ENCODE measurements around the gene TRPC4. TPM values are rescaled to one million over a fixed set of nuclear protein-coding genes. Genes with fewer than 3 reads are reported as not detected.

TRPC4 gene
- total RNA-seq, 2 donors from 2014 or later = not detected

DNA sequence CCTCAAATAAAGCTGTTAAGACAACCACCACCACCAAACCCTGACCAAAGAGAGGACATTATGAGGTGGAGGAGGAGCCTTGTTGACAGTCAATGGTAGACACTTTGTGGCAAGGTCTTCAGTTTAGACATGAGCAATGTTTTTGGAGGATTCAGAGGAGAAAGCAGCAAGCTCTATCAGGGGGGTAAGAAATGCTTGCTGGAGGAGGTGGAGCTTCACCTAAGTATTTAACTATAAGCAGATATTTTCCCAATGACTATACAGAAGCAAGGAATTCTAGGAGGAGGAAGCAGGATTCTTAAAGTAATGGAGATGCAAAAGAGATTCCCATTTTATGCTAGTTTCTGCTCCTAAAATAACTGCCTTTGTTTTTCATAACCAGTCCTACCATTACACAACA is 74.2 kb downstream of the TRPC4 start:
- no peaks in the 10 kb centered on the region for H3K36me3 Mint-ChIP-seq (ENCODE audit: low read depth)
- no peaks in the 10 kb centered on the region for H3K9me3 ChIP-seq (ENCODE audit: control insufficient read depth, low read length, poor library complexity, severe bottlenecking)
- H3K4me3 Mint-ChIP-seq = no peak overlapping the region
- DNase-seq (no peak), ATAC-seq (no peak)
- no peaks in the 10 kb centered on the region for H3K27me3 Mint-ChIP-seq
- H3K27ac Mint-ChIP-seq = no peak overlapping the region
- no peaks in the 10 kb centered on the region for H3K4me1 Mint-ChIP-seq

DNA sequence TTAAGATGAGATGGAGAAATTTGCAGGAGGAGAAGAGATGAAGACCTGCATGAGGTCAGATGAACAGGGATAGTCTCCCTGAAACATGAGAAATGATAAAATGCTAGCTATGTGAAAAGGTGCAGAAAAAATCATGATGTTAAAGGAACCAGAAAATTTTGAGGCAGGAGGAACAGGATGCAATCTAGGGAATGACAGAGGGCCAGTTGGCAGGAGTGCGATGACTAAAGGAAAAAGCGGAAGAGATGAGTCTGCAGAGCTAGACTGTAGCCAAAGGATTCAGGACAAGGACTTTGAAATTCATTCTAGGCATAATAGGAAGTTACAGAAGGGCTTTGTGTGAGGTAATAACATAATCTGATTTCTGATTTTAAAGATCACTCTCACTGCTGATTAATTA is 77.9 kb downstream of the TRPC4 start:
- Mint-ChIP-seq H3K36me3 (ENCODE audit: low read depth) (no peaks in the 10 kb centered on the region), H3K4me1 (no peaks in the 10 kb centered on the region), H3K4me3 (no peak overlapping the region), H3K27me3 (no peaks in the 10 kb centered on the region), H3K27ac (no peak overlapping the region)
- H3K9me3 ChIP-seq (ENCODE audit: control insufficient read depth, low read length, poor library complexity, severe bottlenecking) = no peaks in the 10 kb centered on the region
- ATAC-seq (no peak), DNase-seq (no peak)

DNA sequence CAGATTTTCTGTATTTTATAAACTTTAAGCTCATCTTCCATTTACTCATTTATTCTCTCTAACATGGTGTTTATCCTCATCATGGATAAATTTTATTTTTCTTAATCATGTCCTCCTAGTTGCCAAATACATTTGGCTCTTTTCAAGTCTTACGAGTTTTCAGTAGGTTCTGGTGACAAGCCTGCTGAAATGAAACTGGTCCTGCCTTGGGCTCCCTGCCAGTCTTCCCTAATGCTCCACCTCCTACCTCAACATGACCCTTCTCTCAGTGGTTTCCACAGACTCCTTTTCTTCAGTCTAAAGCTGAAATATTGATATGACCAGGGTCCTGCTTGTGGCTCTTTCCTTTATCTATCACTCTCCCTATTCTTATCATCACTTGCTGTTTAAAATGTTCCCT is 81.2 kb downstream of the TRPC4 start:
- H3K4me3 Mint-ChIP-seq = no peak overlapping the region
- ATAC-seq (no peak), DNase-seq (no peak)
- H3K36me3 Mint-ChIP-seq (ENCODE audit: low read depth) = no peaks in the 10 kb centered on the region
- no peak overlapping the region for H3K27ac Mint-ChIP-seq
- H3K4me1 Mint-ChIP-seq = no peaks in the 10 kb centered on the region
- no peaks in the 10 kb centered on the region for H3K27me3 Mint-ChIP-seq
- H3K9me3 ChIP-seq (ENCODE audit: control insufficient read depth, low read length, poor library complexity, severe bottlenecking) = no peaks in the 10 kb centered on the region

DNA sequence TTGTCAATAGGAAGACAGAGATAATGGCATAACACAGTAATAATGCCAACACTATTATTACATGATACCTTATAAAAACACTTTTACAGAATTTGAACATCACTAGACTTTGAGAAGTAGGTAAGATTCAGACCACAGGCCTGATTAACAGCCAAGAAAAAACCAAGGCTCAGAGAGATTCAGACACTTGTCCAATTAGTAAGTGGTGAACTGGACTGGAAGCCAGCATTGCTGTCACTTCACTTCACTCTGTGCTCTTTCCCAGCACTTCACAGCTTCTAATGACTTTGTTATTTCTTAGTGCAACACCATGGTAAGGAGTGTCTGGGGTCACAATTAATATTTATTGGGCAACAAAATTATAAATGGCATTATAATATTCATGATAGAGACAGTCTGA is 91.9 kb downstream of the TRPC4 start:
- DNase-seq = no peak
- Mint-ChIP-seq H3K4me1 (no peaks in the 10 kb centered on the region), H3K36me3 (ENCODE audit: low read depth) (no peaks in the 10 kb centered on the region), H3K4me3 (no peak overlapping the region), H3K27me3 (no peaks in the 10 kb centered on the region), H3K27ac (no peak overlapping the region)
- H3K9me3 ChIP-seq (ENCODE audit: control insufficient read depth, low read length, poor library complexity, severe bottlenecking) = no peaks in the 10 kb centered on the region
- no peak for ATAC-seq

DNA sequence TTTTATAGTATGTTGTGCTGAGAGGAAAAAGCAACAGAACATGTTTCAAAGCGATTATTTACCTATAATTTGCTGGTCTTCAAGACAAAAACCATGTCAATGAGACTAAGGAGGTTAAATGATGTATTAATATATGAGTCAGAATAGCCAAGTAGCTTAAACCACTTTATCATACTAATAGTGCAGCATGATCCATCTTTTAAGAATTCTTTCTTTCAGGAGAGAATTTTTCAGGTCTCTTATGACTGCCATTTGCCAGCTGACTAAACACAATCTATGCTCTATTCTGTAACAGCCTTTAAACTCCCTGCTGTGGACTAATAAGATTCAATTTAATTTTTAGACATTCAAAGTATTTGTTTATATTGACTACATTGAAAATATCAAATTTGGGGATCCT is 93.7 kb downstream of the TRPC4 start:
- no peak overlapping the region for H3K27ac Mint-ChIP-seq
- no peaks in the 10 kb centered on the region for H3K4me1 Mint-ChIP-seq
- no peaks in the 10 kb centered on the region for H3K9me3 ChIP-seq (ENCODE audit: control insufficient read depth, low read length, poor library complexity, severe bottlenecking)
- no peak for ATAC-seq
- DNase-seq = no peak
- H3K27me3 Mint-ChIP-seq = no peaks in the 10 kb centered on the region
- no peaks in the 10 kb centered on the region for H3K36me3 Mint-ChIP-seq (ENCODE audit: low read depth)
- no peak overlapping the region for H3K4me3 Mint-ChIP-seq

DNA sequence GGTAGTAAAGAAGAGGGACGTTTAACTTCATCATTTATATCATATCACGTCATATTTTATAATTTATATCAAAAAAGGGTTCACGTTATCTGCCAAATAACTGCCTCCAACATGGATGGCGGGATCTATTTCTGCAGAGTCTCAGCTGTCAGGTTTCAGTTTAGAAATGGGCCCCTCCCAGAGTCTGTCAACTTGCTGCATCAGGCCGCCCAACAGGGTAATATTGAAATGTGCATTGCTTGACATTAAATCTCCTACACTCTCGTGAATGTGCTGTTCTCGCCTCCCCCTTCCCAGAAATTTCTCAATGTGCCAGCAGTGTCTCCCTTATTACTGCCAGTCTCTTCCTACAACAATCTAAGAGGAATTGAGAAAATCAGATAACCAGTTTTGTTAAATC is 96.9 kb downstream of the TRPC4 start:
- ATAC-seq = no peak
- DNase-seq = no peak
- H3K4me3 Mint-ChIP-seq = no peak overlapping the region
- H3K36me3 Mint-ChIP-seq (ENCODE audit: low read depth) = no peaks in the 10 kb centered on the region
- H3K9me3 ChIP-seq (ENCODE audit: control insufficient read depth, low read length, poor library complexity, severe bottlenecking) = no peaks in the 10 kb centered on the region
- H3K27me3 Mint-ChIP-seq = no peaks in the 10 kb centered on the region
- no peaks in the 10 kb centered on the region for H3K4me1 Mint-ChIP-seq
- H3K27ac Mint-ChIP-seq = no peak overlapping the region

DNA sequence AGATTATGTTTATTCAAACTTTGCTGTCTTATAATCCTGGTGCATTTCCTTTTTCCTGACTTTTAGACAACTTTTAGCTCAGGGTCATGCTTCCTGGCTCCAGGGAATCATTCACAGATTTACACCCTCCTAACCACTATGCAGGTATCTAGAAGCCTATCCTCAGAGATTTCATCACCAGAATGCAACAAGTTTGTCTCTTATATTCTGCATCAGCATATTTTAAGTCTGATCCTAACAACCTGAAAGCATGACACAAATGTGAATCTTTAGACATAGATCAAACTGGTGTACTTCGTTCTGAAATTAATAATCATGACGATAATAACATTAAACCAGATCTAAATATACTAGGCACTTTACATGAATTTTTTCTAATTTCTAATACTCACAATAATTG is 100.0 kb downstream of the TRPC4 start:
- no peak overlapping the region for H3K4me3 Mint-ChIP-seq
- ATAC-seq (no peak), DNase-seq (no peak)
- no peaks in the 10 kb centered on the region for H3K4me1 Mint-ChIP-seq
- no peaks in the 10 kb centered on the region for H3K27me3 Mint-ChIP-seq
- H3K27ac Mint-ChIP-seq = no peak overlapping the region
- no peaks in the 10 kb centered on the region for H3K36me3 Mint-ChIP-seq (ENCODE audit: low read depth)
- no peaks in the 10 kb centered on the region for H3K9me3 ChIP-seq (ENCODE audit: control insufficient read depth, low read length, poor library complexity, severe bottlenecking)

DNA sequence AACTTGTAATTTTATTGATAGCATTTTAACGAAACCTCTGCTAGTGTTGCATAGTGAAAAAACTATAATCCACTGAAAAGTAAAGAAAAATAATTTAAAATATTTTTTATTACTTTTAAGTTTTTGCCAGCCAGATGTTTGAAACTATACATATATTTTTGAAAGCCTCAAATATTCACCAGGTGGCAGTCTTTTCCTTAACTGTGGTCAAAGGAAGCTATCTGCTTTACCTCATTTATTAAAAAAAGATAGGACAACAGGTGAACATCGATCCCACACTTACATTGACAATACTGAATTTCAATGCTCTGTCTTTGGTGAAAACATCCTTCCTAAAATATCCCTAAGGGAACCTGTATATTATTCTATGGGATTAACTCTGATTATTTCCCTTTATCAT is 100.5 kb downstream of the TRPC4 start:
- DNase-seq (no peak), ATAC-seq (no peak)
- Mint-ChIP-seq H3K27me3 (no peaks in the 10 kb centered on the region), H3K36me3 (ENCODE audit: low read depth) (no peaks in the 10 kb centered on the region), H3K27ac (no peak overlapping the region), H3K4me1 (no peaks in the 10 kb centered on the region), H3K4me3 (no peak overlapping the region)
- H3K9me3 ChIP-seq (ENCODE audit: control insufficient read depth, low read length, poor library complexity, severe bottlenecking) = no peaks in the 10 kb centered on the region

DNA sequence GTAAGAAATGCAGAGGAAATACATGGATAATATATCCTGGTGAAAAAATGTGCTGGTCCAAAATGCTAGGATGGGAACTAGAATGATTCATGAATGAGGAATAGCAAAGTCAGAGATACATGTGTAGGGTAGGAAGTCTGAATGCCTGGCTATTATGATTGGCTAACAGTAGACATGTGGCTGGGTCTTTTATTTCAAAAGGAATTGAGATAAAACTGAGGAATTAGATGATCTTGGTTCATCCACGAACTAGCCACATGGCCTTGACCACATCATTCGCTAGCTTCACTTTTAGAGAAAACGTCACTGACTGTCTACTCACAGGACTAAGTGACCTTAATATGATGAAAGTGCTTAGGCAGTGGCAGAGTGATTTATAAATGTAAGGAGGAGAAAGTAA is 103.1 kb downstream of the TRPC4 start:
- ATAC-seq (no peak), DNase-seq (no peak)
- H3K9me3 ChIP-seq (ENCODE audit: control insufficient read depth, low read length, poor library complexity, severe bottlenecking) = no peaks in the 10 kb centered on the region
- no peaks in the 10 kb centered on the region for H3K4me1 Mint-ChIP-seq
- no peak overlapping the region for H3K27ac Mint-ChIP-seq
- no peaks in the 10 kb centered on the region for H3K36me3 Mint-ChIP-seq (ENCODE audit: low read depth)
- no peaks in the 10 kb centered on the region for H3K27me3 Mint-ChIP-seq
- no peak overlapping the region for H3K4me3 Mint-ChIP-seq

DNA sequence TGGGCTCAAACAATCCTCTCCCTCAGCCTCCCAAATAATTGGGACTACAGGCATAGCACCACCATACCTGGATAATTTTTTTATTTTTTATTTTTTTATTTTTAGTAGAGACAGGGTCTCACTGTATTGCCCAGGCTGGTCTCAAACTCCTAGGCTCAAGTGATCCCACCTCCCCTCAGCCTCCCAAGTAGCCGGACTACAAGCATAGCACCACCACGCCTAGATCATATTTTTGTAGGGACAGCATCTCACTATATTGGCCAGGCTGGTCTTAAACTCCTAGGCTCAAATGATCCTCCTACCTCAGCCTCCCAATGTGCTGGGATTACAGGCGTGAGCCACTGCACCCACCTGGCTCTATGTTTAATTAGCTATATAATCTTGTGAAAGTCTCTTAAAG is 114.2 kb downstream of the TRPC4 start:
- no peak overlapping the region for H3K4me3 Mint-ChIP-seq
- no peaks in the 10 kb centered on the region for H3K27me3 Mint-ChIP-seq

DNA sequence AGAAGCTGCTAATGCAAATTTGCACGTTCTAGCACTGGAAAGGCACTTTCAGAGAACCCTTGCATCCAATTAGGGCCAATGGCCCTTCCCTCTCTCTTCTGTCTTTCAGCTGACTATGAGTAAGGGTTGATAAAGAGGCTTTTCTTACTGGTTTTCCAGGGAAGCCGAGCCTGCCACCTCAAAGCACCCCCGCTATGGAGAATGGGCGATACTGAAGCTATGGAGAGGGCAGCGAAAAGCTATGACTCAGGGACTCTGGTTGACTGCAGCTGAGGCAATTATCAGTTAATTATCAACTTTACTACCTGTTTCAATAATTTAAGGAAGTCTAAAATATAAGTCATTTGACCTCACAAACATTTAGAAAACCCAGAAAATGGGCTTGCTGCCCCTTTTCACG is 115.8 kb downstream of the TRPC4 start:
- DNase-seq (no peak), ATAC-seq (no peak)
- Mint-ChIP-seq H3K27ac (no peak overlapping the region), H3K4me1 (no peaks in the 10 kb centered on the region), H3K4me3 (no peak overlapping the region), H3K36me3 (ENCODE audit: low read depth) (no peaks in the 10 kb centered on the region), H3K27me3 (no peaks in the 10 kb centered on the region)
- no peaks in the 10 kb centered on the region for H3K9me3 ChIP-seq (ENCODE audit: control insufficient read depth, low read length, poor library complexity, severe bottlenecking)

More for the DNA sequence above, 114.2 kb downstream of the TRPC4 start:
- ATAC-seq (no peak), DNase-seq (no peak)
- H3K27ac Mint-ChIP-seq = no peak overlapping the region
- H3K36me3 Mint-ChIP-seq (ENCODE audit: low read depth) = no peaks in the 10 kb centered on the region
- no peaks in the 10 kb centered on the region for H3K9me3 ChIP-seq (ENCODE audit: control insufficient read depth, low read length, poor library complexity, severe bottlenecking)
- H3K4me1 Mint-ChIP-seq = no peaks in the 10 kb centered on the region

DNA sequence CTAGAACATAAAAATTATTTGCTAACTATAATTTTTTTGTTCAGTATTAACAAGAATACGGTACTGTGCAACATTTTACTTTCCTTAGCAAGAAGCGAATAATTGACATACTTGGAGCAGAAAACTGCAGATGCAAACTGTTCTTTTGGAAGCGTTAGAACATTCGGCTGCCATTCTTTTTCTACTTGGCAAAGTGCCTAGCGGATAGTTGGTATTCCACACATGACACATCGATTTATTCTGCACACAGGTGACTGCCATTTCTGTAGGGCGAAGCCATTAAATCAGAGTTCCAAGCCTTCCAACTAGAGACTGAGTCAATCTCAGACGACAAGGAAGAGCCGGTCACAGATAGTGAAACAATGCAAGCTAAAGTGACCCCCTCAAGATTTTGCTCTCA is 117.4 kb downstream of the TRPC4 start:
- no peak overlapping the region for H3K4me3 Mint-ChIP-seq

DNA sequence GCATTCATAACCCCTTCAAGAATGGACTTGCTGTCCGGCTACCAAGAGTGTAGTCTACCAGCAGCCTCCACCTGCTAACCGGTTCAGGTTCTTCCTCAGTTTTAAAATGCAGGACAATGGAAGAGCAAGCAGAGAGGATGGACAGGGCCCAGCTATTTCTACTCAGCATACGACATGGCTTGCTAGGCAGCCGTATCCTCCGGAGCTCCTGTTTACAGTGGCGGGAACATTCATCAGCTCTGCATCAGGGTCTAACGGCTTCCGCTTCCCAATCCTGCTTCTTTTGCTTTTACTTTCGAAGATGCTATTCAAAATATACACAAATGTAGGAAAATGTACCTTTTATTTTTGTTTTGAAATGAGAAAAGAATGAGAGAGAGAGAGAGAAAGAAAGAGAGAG is 118.5 kb downstream of the TRPC4 start:
- ATAC-seq (no peak), DNase-seq (no peak)
- Mint-ChIP-seq H3K27ac (no peak overlapping the region), H3K4me3 (no peak overlapping the region), H3K4me1 (no peaks in the 10 kb centered on the region), H3K36me3 (ENCODE audit: low read depth) (no peaks in the 10 kb centered on the region), H3K27me3 (no peaks in the 10 kb centered on the region)
- no peaks in the 10 kb centered on the region for H3K9me3 ChIP-seq (ENCODE audit: control insufficient read depth, low read length, poor library complexity, severe bottlenecking)

More for the DNA sequence above, 117.4 kb downstream of the TRPC4 start:
- H3K4me1 Mint-ChIP-seq = no peaks in the 10 kb centered on the region
- ATAC-seq = no peak
- H3K9me3 ChIP-seq (ENCODE audit: control insufficient read depth, low read length, poor library complexity, severe bottlenecking) = no peaks in the 10 kb centered on the region
- DNase-seq = no peak
- H3K36me3 Mint-ChIP-seq (ENCODE audit: low read depth) = no peaks in the 10 kb centered on the region
- H3K27me3 Mint-ChIP-seq = no peaks in the 10 kb centered on the region
- no peak overlapping the region for H3K27ac Mint-ChIP-seq

DNA sequence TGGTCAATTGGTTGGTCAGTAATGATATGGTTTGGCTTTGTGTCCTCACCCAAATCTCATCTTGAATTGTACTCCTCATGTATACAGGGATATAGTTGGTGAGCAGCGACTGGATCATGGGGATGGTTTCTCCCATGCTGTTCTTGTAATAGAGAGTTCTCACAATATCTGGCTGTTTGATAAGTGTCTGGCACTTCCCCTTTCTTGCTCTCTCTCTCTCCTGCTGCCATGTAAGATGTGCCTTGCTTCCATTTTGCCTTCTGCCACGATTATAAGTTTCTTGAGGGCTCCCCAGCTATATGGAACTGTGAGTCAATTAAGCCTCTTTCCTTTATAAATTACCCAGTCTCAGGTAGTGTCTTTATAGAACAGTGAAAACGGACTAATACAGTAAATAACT is 120.7 kb downstream of the TRPC4 start:
- no peak for DNase-seq
- no peak overlapping the region for H3K4me3 Mint-ChIP-seq
- H3K9me3 ChIP-seq (ENCODE audit: control insufficient read depth, low read length, poor library complexity, severe bottlenecking) = no peaks in the 10 kb centered on the region
- no peak for ATAC-seq
- no peak overlapping the region for H3K27ac Mint-ChIP-seq
- H3K4me1 Mint-ChIP-seq = no peaks in the 10 kb centered on the region
- H3K27me3 Mint-ChIP-seq = no peaks in the 10 kb centered on the region
- H3K36me3 Mint-ChIP-seq (ENCODE audit: low read depth) = no peaks in the 10 kb centered on the region

DNA sequence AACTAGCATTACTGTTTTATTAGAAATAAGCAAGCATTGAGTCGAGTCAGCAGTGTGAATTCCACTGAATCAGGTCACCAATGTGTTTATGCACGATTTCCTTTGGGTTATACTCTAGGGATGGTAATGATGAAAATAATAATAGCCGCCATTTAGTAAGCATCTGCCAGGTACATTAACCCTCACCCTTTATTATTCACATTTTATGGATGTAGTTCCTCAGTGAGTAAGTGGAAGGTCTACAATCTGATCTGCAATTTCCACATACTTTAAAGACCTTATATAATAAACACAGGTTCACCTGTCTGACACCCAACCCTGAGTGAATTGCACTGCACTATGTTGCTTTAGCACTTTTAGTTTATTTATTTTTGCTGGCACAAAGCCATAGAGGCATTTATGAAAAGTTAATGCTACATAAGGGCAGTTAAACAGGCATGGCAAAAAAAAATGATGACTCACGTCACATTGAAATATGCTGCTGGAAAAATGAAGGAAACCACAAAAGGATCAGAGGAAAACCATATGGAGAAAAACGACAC is 122.4 kb downstream of the TRPC4 start:
- H3K4me3 Mint-ChIP-seq = no peak overlapping the region
- H3K27ac Mint-ChIP-seq = no peak overlapping the region
- no peak for ATAC-seq
- no peaks in the 10 kb centered on the region for H3K4me1 Mint-ChIP-seq
- H3K27me3 Mint-ChIP-seq = no peaks in the 10 kb centered on the region
- H3K9me3 ChIP-seq (ENCODE audit: control insufficient read depth, low read length, poor library complexity, severe bottlenecking) = no peaks in the 10 kb centered on the region
- no peak for DNase-seq
- no peaks in the 10 kb centered on the region for H3K36me3 Mint-ChIP-seq (ENCODE audit: low read depth)
